ENCODE data around the gene TMUB1.

The TMUB1 gene

DNA sequence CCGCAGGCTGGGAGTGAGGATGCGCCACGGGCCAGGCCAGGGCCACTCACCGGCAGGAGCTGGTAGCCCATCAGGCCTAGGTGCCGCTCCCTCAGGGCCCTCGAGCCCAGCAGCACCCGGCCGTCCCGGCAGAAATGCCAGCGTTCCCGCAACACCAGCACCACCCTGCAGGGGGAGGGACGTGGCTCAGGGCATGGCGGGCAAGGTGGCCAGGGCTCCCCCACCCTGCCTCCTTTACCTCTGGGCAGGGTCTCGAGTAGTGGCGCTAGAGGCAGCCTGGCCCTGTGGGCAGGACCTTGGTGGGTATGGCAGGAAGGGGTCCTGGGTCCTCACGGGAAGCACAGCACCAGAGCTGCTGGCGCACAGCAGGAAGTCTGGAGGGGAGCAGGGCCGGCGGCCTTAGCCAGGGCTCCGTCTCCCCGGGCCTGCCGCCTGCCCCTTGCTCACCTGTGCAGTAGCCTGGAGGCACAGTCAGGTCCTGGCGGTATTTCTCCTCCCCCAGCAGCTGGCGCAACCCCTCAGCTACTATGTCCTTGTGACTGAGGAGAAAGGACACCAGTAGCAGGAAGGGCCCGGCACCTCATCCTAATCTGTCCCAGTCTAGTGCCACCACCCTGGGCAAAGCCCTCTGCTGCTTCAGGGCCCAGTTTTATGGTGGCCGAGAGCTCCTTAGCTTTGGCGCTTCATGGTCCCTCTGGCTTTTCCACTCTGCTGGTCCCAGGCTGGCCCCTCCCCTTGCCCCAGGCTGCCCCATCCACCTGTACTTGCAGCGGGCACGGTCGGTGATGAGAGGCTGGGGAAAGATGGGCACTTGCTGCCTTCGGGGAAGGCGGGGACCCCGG lies 6.2 kb downstream of the TMUB1 start:
- Histone ChIP-seq H4K8ac (ENCODE audit: low read depth, low read length) (no peak overlapping the region), H2AK5ac (ENCODE audit: low read length) (no peak overlapping the region), H3K79me1 (ENCODE audit: low read length) (peaks cover 10% of the 10 kb centered on the region), H4K5ac (ENCODE audit: low read length) (no peak overlapping the region), H3K18ac (ENCODE audit: low read length) (no peak overlapping the region), H3K79me2 (ENCODE audit: control insufficient read depth, insufficient read depth, low read length) (peaks cover 13% of the 10 kb centered on the region), H3K4me2 (ENCODE audit: low read length) (no peak overlapping the region), H3K23ac (ENCODE audit: low read length) (no peak overlapping the region), H3K27me3 (ENCODE audit: insufficient read depth, low read length, poor library complexity) (no peaks in the 10 kb centered on the region), H3K4me1 (ENCODE audit: control insufficient read depth, low read depth, low read length) (peaks cover 5% of the 10 kb centered on the region), H2BK15ac (replicated peaks; ENCODE audit: low read depth) (no peak overlapping the region), H2BK5ac (ENCODE audit: low read length) (no peak overlapping the region), H3K9ac (ENCODE audit: low read length) (no peak overlapping the region), H2BK120ac (ENCODE audit: low read depth, low read length) (no peak overlapping the region), H3K4me3 (ENCODE audit: low read length) (no peak overlapping the region), H3K36me3 (ENCODE audit: control insufficient read depth, insufficient read depth, low read length) (peaks cover 1% of the 10 kb centered on the region), H3K56ac (ENCODE audit: low read length) (no peak overlapping the region), H3K4ac (ENCODE audit: low read depth, low read length) (no peak overlapping the region), H3K27ac (ENCODE audit: low read depth, low read length) (no peak overlapping the region)
- no CpG with 5 or more reads among the region's 33 CpGs for WGBS (ENCODE audit: extremely low coverage, insufficient coverage, low lambda C conversion rate)
- DNase-seq, result peak; percentile 53

DNA sequence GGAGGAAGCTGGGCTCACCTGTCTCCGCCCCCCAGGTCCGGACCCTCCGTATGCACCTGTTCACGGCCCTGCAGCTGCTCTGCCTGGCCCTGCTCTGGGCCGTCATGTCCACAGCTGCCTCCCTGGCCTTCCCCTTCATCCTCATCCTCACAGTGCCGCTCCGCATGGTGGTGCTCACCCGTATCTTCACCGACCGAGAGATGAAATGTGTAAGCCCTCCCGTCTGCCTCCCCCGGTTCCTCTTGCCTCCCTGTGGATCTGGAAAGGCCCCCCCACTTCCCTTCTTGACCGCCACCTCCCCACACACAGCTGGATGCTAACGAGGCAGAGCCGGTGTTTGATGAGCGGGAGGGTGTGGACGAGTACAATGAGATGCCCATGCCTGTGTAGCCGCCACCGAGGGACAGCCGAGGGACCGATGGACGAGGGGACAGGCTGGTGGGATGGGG lies 7.3 kb downstream of the TMUB1 start:
- H3K4me1 ChIP-seq (ENCODE audit: control insufficient read depth, low read depth, low read length), result peaks cover 5% of the 10 kb centered on the region
- peaks cover 13% of the 10 kb centered on the region for H3K79me2 ChIP-seq (ENCODE audit: control insufficient read depth, insufficient read depth, low read length)
- H3K27ac ChIP-seq (ENCODE audit: low read depth, low read length), result no peak overlapping the region
- H4K8ac ChIP-seq (ENCODE audit: low read depth, low read length), result no peak overlapping the region
- H3K18ac ChIP-seq (ENCODE audit: low read length), result no peak overlapping the region
- H4K5ac ChIP-seq (ENCODE audit: low read length), result no peak overlapping the region
- no peak for DNase-seq
- no peak overlapping the region for H3K56ac ChIP-seq (ENCODE audit: low read length)
- H2BK15ac ChIP-seq (replicated peaks; ENCODE audit: low read depth), result no peak overlapping the region
- H3K27me3 ChIP-seq (ENCODE audit: insufficient read depth, low read length, poor library complexity), result no peaks in the 10 kb centered on the region
- H3K23ac ChIP-seq (ENCODE audit: low read length), result no peak overlapping the region
- H2BK5ac ChIP-seq (ENCODE audit: low read length), result no peak overlapping the region
- H2BK120ac ChIP-seq (ENCODE audit: low read depth, low read length), result no peak overlapping the region
- no peak overlapping the region for H3K9ac ChIP-seq (ENCODE audit: low read length)
- H3K4ac ChIP-seq (ENCODE audit: low read depth, low read length), result no peak overlapping the region
- H3K4me2 ChIP-seq (ENCODE audit: low read length), result no peak overlapping the region
- no CpG with 5 or more reads among the region's 22 CpGs for WGBS (ENCODE audit: extremely low coverage, insufficient coverage, low lambda C conversion rate)
- no peak overlapping the region for H2AK5ac ChIP-seq (ENCODE audit: low read length)
- H3K4me3 ChIP-seq (ENCODE audit: low read length), result no peak overlapping the region
- peaks cover 1% of the 10 kb centered on the region for H3K36me3 ChIP-seq (ENCODE audit: control insufficient read depth, insufficient read depth, low read length)
- H3K79me1 ChIP-seq (ENCODE audit: low read length), result peaks cover 10% of the 10 kb centered on the region

DNA sequence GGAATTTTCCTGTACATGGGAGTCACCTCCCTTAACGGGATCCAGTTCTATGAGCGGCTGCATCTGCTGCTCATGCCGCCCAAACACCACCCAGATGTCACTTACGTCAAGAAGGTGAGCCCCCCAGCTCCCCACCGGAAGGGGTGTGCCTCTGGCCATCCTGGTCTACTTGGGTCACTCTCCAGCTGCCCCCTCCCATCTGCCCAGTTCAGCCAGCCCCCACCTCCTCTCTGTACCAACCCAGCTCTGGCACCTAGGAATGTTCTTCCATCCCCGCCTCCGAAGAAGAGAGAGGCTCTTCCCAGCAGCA lies 7.7 kb downstream of the TMUB1 start:
- WGBS (ENCODE audit: extremely low coverage, insufficient coverage, low lambda C conversion rate), result no CpG with 5 or more reads among the region's 7 CpGs
- Histone ChIP-seq H2AK5ac (ENCODE audit: low read length) (no peak overlapping the region), H3K18ac (ENCODE audit: low read length) (no peak overlapping the region), H2BK120ac (ENCODE audit: low read depth, low read length) (no peak overlapping the region), H4K5ac (ENCODE audit: low read length) (no peak overlapping the region), H2BK15ac (replicated peaks; ENCODE audit: low read depth) (no peak overlapping the region), H3K27me3 (ENCODE audit: insufficient read depth, low read length, poor library complexity) (no peaks in the 10 kb centered on the region), H3K56ac (ENCODE audit: low read length) (no peak overlapping the region), H3K79me2 (ENCODE audit: control insufficient read depth, insufficient read depth, low read length) (peaks cover 13% of the 10 kb centered on the region), H3K36me3 (ENCODE audit: control insufficient read depth, insufficient read depth, low read length) (peaks cover 2% of the 10 kb centered on the region), H3K23ac (ENCODE audit: low read length) (no peak overlapping the region), H3K4me1 (ENCODE audit: control insufficient read depth, low read depth, low read length) (peaks cover 5% of the 10 kb centered on the region), H3K4me3 (ENCODE audit: low read length) (no peak overlapping the region), H3K79me1 (ENCODE audit: low read length) (peaks cover 10% of the 10 kb centered on the region), H3K4ac (ENCODE audit: low read depth, low read length) (no peak overlapping the region), H3K4me2 (ENCODE audit: low read length) (no peak overlapping the region), H3K27ac (ENCODE audit: low read depth, low read length) (no peak overlapping the region), H3K9ac (ENCODE audit: low read length) (no peak overlapping the region), H2BK5ac (ENCODE audit: low read length) (no peak overlapping the region), H4K8ac (ENCODE audit: low read depth, low read length) (no peak overlapping the region)
- DNase-seq, result no peak

DNA sequence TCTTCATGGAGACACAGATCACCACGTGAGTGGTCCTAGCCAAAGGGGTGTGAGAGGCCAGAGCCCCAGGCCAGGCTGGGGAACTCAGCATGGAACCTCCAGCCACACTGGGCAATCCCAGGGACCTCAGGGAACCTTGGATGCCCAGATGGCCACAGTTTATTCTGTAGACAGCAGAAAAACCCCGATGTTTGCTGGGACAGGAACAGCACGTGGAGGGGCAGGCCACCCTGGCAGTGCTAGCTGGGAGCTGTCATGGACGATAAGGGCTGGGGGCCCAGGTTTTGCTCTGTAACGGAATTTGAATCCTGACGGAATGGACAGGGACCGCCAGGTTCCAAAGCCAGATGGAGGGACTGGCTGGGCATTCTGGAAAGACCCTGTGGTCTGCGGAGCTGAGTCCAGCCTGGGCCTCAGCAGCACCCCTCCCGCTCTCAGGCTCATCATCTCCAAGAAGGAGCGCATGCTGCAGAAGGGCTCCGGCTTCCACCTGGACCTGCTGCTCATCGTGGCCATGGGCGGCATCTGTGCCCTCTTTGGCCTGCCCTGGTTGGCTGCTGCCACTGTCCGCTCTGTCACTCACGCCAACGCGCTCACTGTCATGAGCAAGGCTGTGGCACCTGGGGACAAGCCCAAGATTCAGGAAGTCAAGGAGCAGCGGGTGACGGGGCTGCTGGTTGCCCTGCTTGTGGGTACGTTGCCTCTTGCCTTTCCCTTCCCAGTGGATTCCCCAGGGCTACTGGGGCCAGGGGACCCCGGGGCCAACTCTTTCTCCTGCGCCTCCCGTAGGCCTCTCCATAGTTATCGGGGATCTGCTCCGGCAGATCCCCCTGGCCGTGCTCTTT lies 8.3 kb downstream of the TMUB1 start:
- no peak overlapping the region for H3K4me2 ChIP-seq (ENCODE audit: low read length)
- H3K27me3 ChIP-seq (ENCODE audit: insufficient read depth, low read length, poor library complexity), result no peaks in the 10 kb centered on the region
- H2AK5ac ChIP-seq (ENCODE audit: low read length), result no peak overlapping the region
- no peak overlapping the region for H3K4ac ChIP-seq (ENCODE audit: low read depth, low read length)
- no peak overlapping the region for H3K18ac ChIP-seq (ENCODE audit: low read length)
- H3K23ac ChIP-seq (ENCODE audit: low read length), result no peak overlapping the region
- no CpG with 5 or more reads among the region's 26 CpGs for WGBS (ENCODE audit: extremely low coverage, insufficient coverage, low lambda C conversion rate)
- H3K56ac ChIP-seq (ENCODE audit: low read length), result no peak overlapping the region
- no peak overlapping the region for H3K27ac ChIP-seq (ENCODE audit: low read depth, low read length)
- no peak for DNase-seq
- no peak overlapping the region for H2BK15ac ChIP-seq (replicated peaks; ENCODE audit: low read depth)
- H3K36me3 ChIP-seq (ENCODE audit: control insufficient read depth, insufficient read depth, low read length), result peaks cover 4% of the 10 kb centered on the region
- no peak overlapping the region for H4K5ac ChIP-seq (ENCODE audit: low read length)
- H4K8ac ChIP-seq (ENCODE audit: low read depth, low read length), result no peak overlapping the region
- H3K9ac ChIP-seq (ENCODE audit: low read length), result no peak overlapping the region
- no peak overlapping the region for H3K4me3 ChIP-seq (ENCODE audit: low read length)
- H2BK5ac ChIP-seq (ENCODE audit: low read length), result no peak overlapping the region
- H3K79me2 ChIP-seq (ENCODE audit: control insufficient read depth, insufficient read depth, low read length), result peaks cover 9% of the 10 kb centered on the region
- no peak overlapping the region for H2BK120ac ChIP-seq (ENCODE audit: low read depth, low read length)
- peaks cover 5% of the 10 kb centered on the region for H3K4me1 ChIP-seq (ENCODE audit: control insufficient read depth, low read depth, low read length)
- H3K79me1 ChIP-seq (ENCODE audit: low read length), result peaks cover 7% of the 10 kb centered on the region

DNA sequence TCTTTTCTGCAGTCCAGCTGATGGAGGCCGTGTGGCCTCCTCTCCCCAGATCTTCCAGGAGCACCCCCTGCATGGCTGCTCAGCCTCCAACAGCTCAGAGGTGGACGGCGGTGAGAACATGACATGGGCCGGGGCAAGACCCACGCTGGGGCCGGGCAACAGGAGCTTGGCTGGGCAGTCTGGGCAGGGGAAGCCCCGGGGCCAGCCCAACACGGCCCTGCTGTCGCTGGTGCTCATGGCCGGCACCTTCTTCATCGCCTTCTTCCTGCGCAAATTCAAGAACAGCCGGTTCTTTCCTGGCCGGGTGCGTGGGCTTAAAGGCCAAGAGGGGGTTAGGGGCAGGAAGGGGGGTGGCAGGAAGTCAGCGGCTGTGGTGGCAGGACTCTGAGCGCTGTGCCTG lies 9.3 kb downstream of the TMUB1 start:
- no peak overlapping the region for H2AK5ac ChIP-seq (ENCODE audit: low read length)
- H3K4me2 ChIP-seq (ENCODE audit: low read length), result no peak overlapping the region
- no peak overlapping the region for H3K9ac ChIP-seq (ENCODE audit: low read length)
- no peak overlapping the region for H3K4ac ChIP-seq (ENCODE audit: low read depth, low read length)
- H3K79me2 ChIP-seq (ENCODE audit: control insufficient read depth, insufficient read depth, low read length), result no peaks in the 10 kb centered on the region
- WGBS (ENCODE audit: extremely low coverage, insufficient coverage, low lambda C conversion rate), result no CpG with 5 or more reads among the region's 17 CpGs
- H3K27ac ChIP-seq (ENCODE audit: low read depth, low read length), result no peak overlapping the region
- no peak overlapping the region for H2BK120ac ChIP-seq (ENCODE audit: low read depth, low read length)
- no peaks in the 10 kb centered on the region for H3K79me1 ChIP-seq (ENCODE audit: low read length)
- no peak overlapping the region for H3K18ac ChIP-seq (ENCODE audit: low read length)
- H3K56ac ChIP-seq (ENCODE audit: low read length), result no peak overlapping the region
- H4K8ac ChIP-seq (ENCODE audit: low read depth, low read length), result no peak overlapping the region
- no peak overlapping the region for H3K4me3 ChIP-seq (ENCODE audit: low read length)
- no peak overlapping the region for H2BK5ac ChIP-seq (ENCODE audit: low read length)
- DNase-seq, result no peak
- no peak overlapping the region for H4K5ac ChIP-seq (ENCODE audit: low read length)
- no peaks in the 10 kb centered on the region for H3K27me3 ChIP-seq (ENCODE audit: insufficient read depth, low read length, poor library complexity)
- H3K36me3 ChIP-seq (ENCODE audit: control insufficient read depth, insufficient read depth, low read length), result peaks cover 4% of the 10 kb centered on the region
- H3K23ac ChIP-seq (ENCODE audit: low read length), result no peak overlapping the region
- peaks cover 1% of the 10 kb centered on the region for H3K4me1 ChIP-seq (ENCODE audit: control insufficient read depth, low read depth, low read length)
- no peak overlapping the region for H2BK15ac ChIP-seq (replicated peaks; ENCODE audit: low read depth)

Data from mesendoderm (in vitro differentiated cells).